Airway epithelial cell (primary cell): ENCODE measurements around the gene RBM22. TPM values are rescaled to one million over a fixed set of nuclear protein-coding genes. Genes with fewer than 3 reads are reported as not detected.

ENCODE experiments used
- total RNA-seq: library from RNA; depleted of rRNA; stranded (reverse); fragments of >200 nt; gene quantifications from 2 replicates; pipeline ENCODE4 v1.2.3, GENCODE V29; 2015

Gene RBM22
- total RNA-seq, result 22.8 and 33.4 TPM in 2 replicates

DNA sequence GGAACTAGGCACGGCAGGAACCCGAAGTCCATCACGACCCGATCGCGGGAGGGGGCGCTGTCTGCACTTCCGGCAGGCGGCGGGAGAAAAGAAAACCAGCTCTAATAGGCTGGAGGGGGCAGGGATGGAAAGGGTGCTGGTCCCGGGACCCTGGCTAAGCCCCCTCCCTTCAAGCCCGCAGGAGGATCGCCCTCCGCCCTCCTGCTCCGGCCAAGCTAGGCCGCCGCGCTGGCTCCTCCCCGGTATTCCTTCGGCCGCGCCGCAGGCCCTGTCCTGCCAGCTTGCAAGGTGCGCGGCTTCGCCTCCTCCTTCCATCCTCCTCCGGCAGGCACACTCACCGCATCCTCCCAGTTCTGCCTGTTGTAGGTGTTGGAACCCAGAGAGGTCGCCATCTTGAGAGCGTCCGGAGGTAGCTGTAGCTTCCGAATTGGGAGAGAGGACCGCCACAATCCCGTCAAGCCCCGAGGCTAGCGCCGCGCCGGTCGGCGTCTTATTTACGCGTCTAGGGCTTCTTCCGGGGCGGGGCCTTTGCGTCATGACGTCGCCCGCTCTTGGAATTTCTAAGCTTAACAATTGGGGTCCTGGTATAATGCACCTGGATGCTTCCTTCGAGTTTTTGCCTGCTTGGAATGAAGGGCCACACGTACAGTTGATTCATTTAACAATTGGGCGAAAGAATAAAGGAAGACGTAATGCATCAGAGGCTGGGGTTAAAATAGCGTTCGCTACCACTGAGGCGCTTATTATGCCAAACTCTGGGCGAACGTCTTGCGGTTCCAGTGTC, at the start of gene RBM22:
TSS of gene RBM22 (minus strand) at position 469 of the 784 bp plus-strand sequence. CDS start at position 392, 77 bp downstream.

DNA sequence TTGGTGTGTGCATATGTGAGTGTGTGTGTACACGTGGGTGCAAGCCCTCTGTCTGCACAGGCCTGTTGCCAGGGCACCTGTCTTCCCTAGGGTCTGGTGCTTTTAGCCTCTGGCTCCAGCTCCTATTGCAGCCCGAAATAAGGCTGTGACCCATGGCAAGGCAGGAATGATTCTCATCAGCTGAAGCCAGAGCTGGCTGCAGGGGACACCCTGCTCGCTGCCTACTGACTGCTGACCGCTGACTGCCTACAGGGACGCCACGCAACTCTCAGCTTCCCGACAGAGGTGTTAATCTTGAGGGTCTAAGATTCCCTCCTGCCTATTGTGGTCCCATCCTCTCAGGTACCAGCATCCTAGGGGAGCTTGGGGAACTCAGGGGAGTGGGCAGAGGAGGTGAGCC, 39.8 kb downstream of the RBM22 start, which contains the start of gene MYOZ3:
TSS of gene MYOZ3 (plus strand) at position 166 of the 400 bp plus-strand sequence. CDS start 1,691 bp downstream, outside the sequence.

Other genes with a start within 250 kb of the RBM22 start
- gene NDST1, start 192.9 kb downstream of the RBM22 start, total RNA-seq, result 129 and 169 TPM in 2 replicates
- gene SYNPO, start 60.4 kb downstream of the RBM22 start, total RNA-seq, result 7.3 and 8.6 TPM in 2 replicates
- not detected in 2 replicates for gene MYOZ3, start 39.8 kb downstream of the RBM22 start, total RNA-seq
- 25.8 and 32.9 TPM in 2 replicates for gene DCTN4, start 58.0 kb upstream of the RBM22 start, total RNA-seq
- 12.4 and 15.4 TPM in 2 replicates for gene SMIM3, start 77.7 kb upstream of the RBM22 start, total RNA-seq
- gene IRGM, start 145.5 kb upstream of the RBM22 start, total RNA-seq, result not detected in 2 replicates
- 3.7 and 4.0 TPM in 2 replicates for gene ZNF300, start 203.9 kb upstream of the RBM22 start, total RNA-seq